ENCODE measurements around the gene SCN4A.
A peak's percentile ranks its signal among the peaks of the same experiment; 100 is the strongest.
"Not testable (repeated sequence)": the region's sequence is repeated elsewhere in the genome, so short reads cannot be mapped to it uniquely, and the experiment has no call there.

Gene SCN4A

GRCh38 chr17:63932721-63933120 lies 40.0 kb downstream of the SCN4A start:
- no peak for DNase-seq

GRCh38 chr17:63931981-63932561 lies 40.6 kb downstream of the SCN4A start, which contains the start of gene CD79B:
Gene CD79B (minus strand): TSS chr17:63932331. CDS start chr17:63932261, 70 bp downstream.
- DNase-seq, result no peak

GRCh38 chr17:63930951-63931575 lies 41.7 kb downstream of the SCN4A start:
- DNase-seq, result no peak

GRCh38 chr17:63929860-63930766 lies 42.6 kb downstream of the SCN4A start:
- no peak for DNase-seq

- DNase-seq, result no peak
Observed at GRCh38 chr17:63928966-63929695, 43.6 kb downstream of the SCN4A start.

GRCh38 chr17:63928172-63928666 lies 44.5 kb downstream of the SCN4A start:
- DNase-seq, result no peak

GRCh38 chr17:63927464-63928171 lies 45.1 kb downstream of the SCN4A start:
- peak in 1 of 2 experiments; percentile 10 for DNase-seq

GRCh38 chr17:63926164-63926563 lies 46.6 kb downstream of the SCN4A start:
- DNase-seq, result no peak

GRCh38 chr17:63925615-63926014 lies 47.1 kb downstream of the SCN4A start:
- DNase-seq, result no peak

- DNase-seq, result not testable (repeated sequence)
Observed at GRCh38 chr17:63922402-63922801, 50.3 kb downstream of the SCN4A start.

- DNase-seq, result not testable (repeated sequence)
Observed at GRCh38 chr17:63920779-63921178, 51.9 kb downstream of the SCN4A start.

GRCh38 chr17:63920050-63920449 lies 52.7 kb downstream of the SCN4A start:
- not testable (repeated sequence) for DNase-seq

- peak; percentile 24 to 61 for DNase-seq
Observed at GRCh38 chr17:63919311-63919723, 53.4 kb downstream of the SCN4A start.

GRCh38 chr17:63918789-63919305 lies 53.9 kb downstream of the SCN4A start, which contains the start of gene GH1:
Gene GH1 (minus strand): TSS chr17:63918839. CDS start chr17:63918776, 63 bp downstream.
- DNase-seq, result not testable (repeated sequence)

GRCh38 chr17:63918305-63918704 lies 54.4 kb downstream of the SCN4A start:
- no peak for DNase-seq

GRCh38 chr17:63917646-63918045 lies 55.1 kb downstream of the SCN4A start:
- no peak for DNase-seq

GRCh38 chr17:63917206-63917605 lies 55.5 kb downstream of the SCN4A start:
- DNase-seq, result not testable (repeated sequence)

- no peak for DNase-seq
Observed at GRCh38 chr17:63916566-63917185, 56.0 kb downstream of the SCN4A start.

GRCh38 chr17:63915753-63916152 lies 57.0 kb downstream of the SCN4A start:
- DNase-seq, result not testable (repeated sequence)

- no peak for DNase-seq
Observed at GRCh38 chr17:63914471-63914870, 58.2 kb downstream of the SCN4A start.

GRCh38 chr17:63911657-63912100 lies 61.0 kb downstream of the SCN4A start:
- DNase-seq, result peak; percentile 10 to 44
